VCaP (cell line): Measurements from ENCODE around the gene HAND2.

Source experiments
- H3K27ac ChIP-seq: fragments of 450-650 bp; 2 replicates; pipeline ENCODE4 v1.5.1; 2017
- CTCF ChIP-seq: fragments of 450-650 bp; conservative IDR thresholded peaks from 2 replicates; pipeline ENCODE4 v1.5.1; 2017; ENCODE audit warnings: mild to moderate bottlenecking, moderate library complexity

Gene HAND2

GRCh38 chr4:173522951-173523395, 7.1 kb downstream of the HAND2 start:
- TF ChIP-seq CTCF: no peak
- H3K27ac ChIP-seq: no peak overlapping the region

- no peak; the same call in 1 of the 2 replicates for TF ChIP-seq CTCF
- peak overlapping the region; percentile 16; the same call in 1 of the 2 replicates for H3K27ac ChIP-seq
These were observed 7.7 kb downstream of the HAND2 start for GRCh38 chr4:173522160-173522950.

GRCh38 chr4:173521467-173522159, 8.4 kb downstream of the HAND2 start:
- peak overlapping the region; percentile 16; the same call in 1 of the 2 replicates for H3K27ac ChIP-seq
- TF ChIP-seq CTCF: no peak

GRCh38 chr4:173520921-173521466, 9.0 kb downstream of the HAND2 start:
- no peak overlapping the region for H3K27ac ChIP-seq
- no peak for TF ChIP-seq CTCF

GRCh38 chr4:173519111-173520101, 10.6 kb downstream of the HAND2 start:
- TF ChIP-seq CTCF: no peak
- H3K27ac ChIP-seq: no peak overlapping the region

GRCh38 chr4:173518425-173519102, 11.5 kb downstream of the HAND2 start:
- no peak overlapping the region for H3K27ac ChIP-seq
- TF ChIP-seq CTCF: no peak
